ENCODE measurements around the gene CRKL. TPM values are rescaled to one million over a fixed set of nuclear protein-coding genes. Genes with fewer than 3 reads are reported as not detected.
A peak's percentile ranks its signal among the peaks of the same experiment; 100 is the strongest.

The CRKL gene
- total RNA-seq, 2 donors from 2014 or later = 42.1 to 45.2 TPM

- H3K4me3 ChIP-seq = no peak overlapping the region
- no peak overlapping the region for H3K27ac ChIP-seq
- ATAC-seq (ENCODE audit: insufficient number of reproducible peaks, low FRiP score, low read depth) (no peak), DNase-seq (ENCODE audit: low spot score) (no peak)
- peaks cover 7% of the 10 kb centered on the region for H3K9me3 ChIP-seq
- H3K36me3 ChIP-seq = no peaks in the 10 kb centered on the region
- peaks cover 12 to 29% of the 10 kb centered on the region in 2 donors for H3K4me1 ChIP-seq (ENCODE audit: control insufficient read depth in 1 of 2, low read depth in 2 of 2)
- no peaks in the 10 kb centered on the region for H3K27me3 ChIP-seq (replicated peaks; ENCODE audit: insufficient read depth)
- TF ChIP-seq CTCF (IDR thresholded peaks at IDR 0.05) = no peak
These were observed 61.2 kb downstream of the CRKL start for GRCh38 chr22:20978419-20978818.

- TF ChIP-seq CTCF (IDR thresholded peaks at IDR 0.05) = no peak
- H3K27me3 ChIP-seq (replicated peaks; ENCODE audit: insufficient read depth) = no peaks in the 10 kb centered on the region
- no peak overlapping the region for H3K27ac ChIP-seq
- ATAC-seq (ENCODE audit: insufficient number of reproducible peaks, low FRiP score, low read depth) (no peak), DNase-seq (ENCODE audit: low spot score) (no peak)
- H3K4me3 ChIP-seq = peak overlapping the region; percentile 57
- H3K9me3 ChIP-seq = peaks cover 7% of the 10 kb centered on the region
- peaks cover 12 to 33% of the 10 kb centered on the region in 2 donors for H3K4me1 ChIP-seq (ENCODE audit: control insufficient read depth in 1 of 2, low read depth in 2 of 2)
- H3K36me3 ChIP-seq = no peaks in the 10 kb centered on the region
These were observed 62.1 kb downstream of the CRKL start for GRCh38 chr22:20979243-20979809.

- DNase-seq (ENCODE audit: low spot score) = no peak
- TF ChIP-seq CTCF (IDR thresholded peaks at IDR 0.05) = no peak
- no peaks in the 10 kb centered on the region for H3K36me3 ChIP-seq
- peak overlapping the region; percentile 57 for H3K4me3 ChIP-seq
- no peak overlapping the region for H3K27ac ChIP-seq
- H3K4me1 ChIP-seq (ENCODE audit: control insufficient read depth in 1 of 2, low read depth in 2 of 2) = peaks cover 12 to 33% of the 10 kb centered on the region in 2 donors
- no peaks in the 10 kb centered on the region for H3K27me3 ChIP-seq (replicated peaks; ENCODE audit: insufficient read depth)
- H3K9me3 ChIP-seq = peaks cover 7% of the 10 kb centered on the region
- no peak for ATAC-seq (ENCODE audit: insufficient number of reproducible peaks, low FRiP score, low read depth)
These were observed 62.8 kb downstream of the CRKL start for GRCh38 chr22:20979940-20980453.

- Histone ChIP-seq H3K27ac (no peak overlapping the region), H3K4me1 (ENCODE audit: control insufficient read depth in 1 of 2, low read depth in 2 of 2) (peaks cover 12 to 33% of the 10 kb centered on the region in 2 donors), H3K36me3 (no peaks in the 10 kb centered on the region), H3K9me3 (peaks cover 7% of the 10 kb centered on the region), H3K4me3 (no peak overlapping the region), H3K27me3 (replicated peaks; ENCODE audit: insufficient read depth) (no peaks in the 10 kb centered on the region)
- DNase-seq (ENCODE audit: low spot score) (no peak), ATAC-seq (ENCODE audit: insufficient number of reproducible peaks, low FRiP score, low read depth) (no peak)
- no peak for TF ChIP-seq CTCF (IDR thresholded peaks at IDR 0.05)
These were observed 63.3 kb downstream of the CRKL start for GRCh38 chr22:20980523-20980922.

- peaks cover 7% of the 10 kb centered on the region for H3K9me3 ChIP-seq
- ATAC-seq (ENCODE audit: insufficient number of reproducible peaks, low FRiP score, low read depth) (no peak), DNase-seq (ENCODE audit: low spot score) (no peak)
- H3K27me3 ChIP-seq (replicated peaks; ENCODE audit: insufficient read depth) = no peaks in the 10 kb centered on the region
- peak overlapping the region; percentile 77 to 78 for H3K27ac ChIP-seq
- no peak for TF ChIP-seq CTCF (IDR thresholded peaks at IDR 0.05)
- no peaks in the 10 kb centered on the region for H3K36me3 ChIP-seq
- H3K4me3 ChIP-seq = peak overlapping the region; percentile 85
- H3K4me1 ChIP-seq (ENCODE audit: control insufficient read depth in 1 of 2, low read depth in 2 of 2) = peaks cover 12 to 33% of the 10 kb centered on the region in 2 donors
These were observed 63.9 kb downstream of the CRKL start for GRCh38 chr22:20980938-20981722.
